NCI-H1436 (cell line): ENCODE measurements around the gene KIF26B.
"Not testable (repeated sequence)": the region's sequence is repeated elsewhere in the genome, so short reads cannot be mapped to it uniquely, and the experiment has no call there.

Source experiments
- DNase-seq: peaks from one replicate; lab custom pipeline; 2025; lab: John Stamatoyannopoulos, UW

Gene KIF26B

GRCh38 chr1:245325922-245326795 is 171.4 kb downstream of the KIF26B start:
- DNase-seq: no peak

GRCh38 chr1:245327360-245327759 is 172.6 kb downstream of the KIF26B start:
- no peak for DNase-seq

- DNase-seq: no peak
Observed at GRCh38 chr1:245327842-245328241, 173.1 kb downstream of the KIF26B start.

- no peak for DNase-seq
Observed at GRCh38 chr1:245330951-245331350, 176.2 kb downstream of the KIF26B start.

GRCh38 chr1:245332085-245332484 is 177.3 kb downstream of the KIF26B start:
- no peak for DNase-seq

GRCh38 chr1:245332513-245332912 is 177.7 kb downstream of the KIF26B start:
- DNase-seq: no peak

- DNase-seq: no peak
Observed at GRCh38 chr1:245334235-245334634, 179.4 kb downstream of the KIF26B start.

- no peak for DNase-seq
Observed at GRCh38 chr1:245334827-245335490, 180.2 kb downstream of the KIF26B start.

- DNase-seq: not testable (repeated sequence)
Observed at GRCh38 chr1:245335684-245336083, 180.9 kb downstream of the KIF26B start.

- DNase-seq: no peak
Observed at GRCh38 chr1:245336149-245336983, 181.6 kb downstream of the KIF26B start.

- not testable (repeated sequence) for DNase-seq
Observed at GRCh38 chr1:245336984-245337355, 182.2 kb downstream of the KIF26B start.

GRCh38 chr1:245337829-245338484 is 183.2 kb downstream of the KIF26B start:
- DNase-seq: no peak

GRCh38 chr1:245338485-245338877 is 183.7 kb downstream of the KIF26B start:
- no peak for DNase-seq

GRCh38 chr1:245341743-245342142 is 187.0 kb downstream of the KIF26B start:
- DNase-seq: no peak

- DNase-seq: no peak
Observed at GRCh38 chr1:245345191-245345884, 190.6 kb downstream of the KIF26B start.

- DNase-seq: no peak
Observed at GRCh38 chr1:245348626-245349025, 193.8 kb downstream of the KIF26B start.

GRCh38 chr1:245353411-245353810 is 198.6 kb downstream of the KIF26B start:
- DNase-seq: no peak

GRCh38 chr1:245353915-245354775 is 199.4 kb downstream of the KIF26B start:
- DNase-seq: no peak

- not testable (repeated sequence) for DNase-seq
Observed at GRCh38 chr1:245355851-245356630, 201.3 kb downstream of the KIF26B start.
